HG03354 (cell line): Measurements from ENCODE around the gene MTCH2.
A peak's percentile ranks its signal among the peaks of the same experiment; 100 is the strongest.

Source experiments
- ATAC-seq: cut with Tn5 transposase; IDR thresholded peaks from one replicate; pipeline ENCODE4 v1.9.1; 2021; ENCODE audit warnings: mild to moderate bottlenecking; ENCODE audit not compliant: unreplicated experiment, poor library complexity, severe bottlenecking

MTCH2 gene

DNA sequence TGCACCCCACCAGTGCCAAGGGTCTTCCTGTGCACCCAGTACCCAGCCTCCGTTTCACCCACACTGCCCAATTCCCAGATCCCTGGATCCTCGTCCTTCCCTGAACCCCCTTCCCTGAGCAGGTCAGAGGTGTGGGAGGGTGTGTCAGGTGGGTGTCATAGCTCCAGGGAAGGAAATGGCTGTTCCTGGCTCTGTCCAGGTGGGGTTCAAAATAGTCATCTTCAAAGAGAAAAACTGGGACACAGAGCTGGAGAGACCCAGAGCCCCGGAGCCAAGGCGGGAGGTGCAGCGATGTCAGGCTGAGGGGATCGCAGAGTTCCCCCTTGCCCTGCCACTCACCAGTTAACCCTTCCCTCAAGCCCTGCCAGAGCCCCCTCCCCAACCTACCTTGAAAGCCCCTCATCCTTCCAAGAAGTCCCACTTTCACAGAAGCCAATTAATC lies 48.8 kb downstream of the MTCH2 start:
- no peak for ATAC-seq

DNA sequence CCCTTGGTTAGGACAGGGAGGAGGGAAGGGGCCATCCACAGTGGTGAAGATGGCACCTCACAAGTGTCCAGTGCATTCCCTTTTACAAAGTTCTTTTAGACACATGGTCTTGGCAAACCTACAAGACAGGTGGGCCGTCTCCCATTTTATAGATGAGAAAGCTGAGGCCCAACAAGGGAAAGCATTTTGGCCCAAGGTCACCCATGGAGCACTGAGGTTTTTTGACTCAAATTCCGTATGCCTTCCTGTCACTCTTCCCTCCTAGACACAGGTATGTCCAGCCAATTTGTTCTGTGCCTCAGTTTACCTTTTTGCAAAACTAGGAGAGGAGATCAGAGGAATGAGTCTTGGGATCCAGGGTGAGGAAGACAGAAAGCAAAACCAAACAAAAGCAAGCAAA lies 49.4 kb downstream of the MTCH2 start:
- ATAC-seq: no peak

DNA sequence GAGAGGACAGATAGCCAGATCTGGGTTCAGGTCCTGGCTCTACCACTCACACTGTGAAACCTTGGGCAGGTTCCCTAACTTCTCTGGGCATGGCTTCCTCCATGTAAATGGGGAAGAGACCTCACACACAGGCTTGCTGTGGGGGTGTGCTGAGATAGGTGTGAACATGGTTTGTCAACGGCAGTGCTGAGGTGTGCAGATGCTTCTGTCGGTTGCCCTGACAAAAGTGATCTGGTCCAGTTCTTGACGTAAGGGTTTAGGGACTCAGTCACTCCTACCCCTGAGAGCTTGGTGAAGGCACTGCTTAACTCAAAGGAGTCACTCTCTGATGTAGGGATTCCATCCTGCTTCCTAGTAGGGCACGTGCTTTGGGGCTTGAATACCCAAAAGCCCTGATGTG lies 50.1 kb downstream of the MTCH2 start:
- no peak for ATAC-seq

DNA sequence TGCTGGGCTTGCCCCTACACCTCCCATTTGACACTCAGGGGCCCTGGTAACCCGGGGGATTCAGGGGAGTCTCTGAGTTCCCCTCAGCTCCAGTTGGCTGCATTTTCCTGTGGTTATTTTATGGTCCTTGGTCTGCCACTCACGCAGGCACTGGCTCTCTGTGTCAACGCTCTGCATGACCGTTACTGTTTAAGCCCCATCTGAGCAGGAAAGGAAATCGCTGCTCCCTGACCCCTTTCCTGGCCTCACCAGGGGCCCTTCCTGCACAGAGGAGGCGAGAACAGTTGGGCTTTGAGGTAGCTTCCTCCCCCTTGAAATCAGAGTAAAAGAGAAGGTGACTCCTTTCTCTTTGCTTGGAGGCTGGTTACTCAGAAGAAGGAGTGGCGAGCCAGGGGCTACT lies 50.6 kb downstream of the MTCH2 start:
- no peak for ATAC-seq

DNA sequence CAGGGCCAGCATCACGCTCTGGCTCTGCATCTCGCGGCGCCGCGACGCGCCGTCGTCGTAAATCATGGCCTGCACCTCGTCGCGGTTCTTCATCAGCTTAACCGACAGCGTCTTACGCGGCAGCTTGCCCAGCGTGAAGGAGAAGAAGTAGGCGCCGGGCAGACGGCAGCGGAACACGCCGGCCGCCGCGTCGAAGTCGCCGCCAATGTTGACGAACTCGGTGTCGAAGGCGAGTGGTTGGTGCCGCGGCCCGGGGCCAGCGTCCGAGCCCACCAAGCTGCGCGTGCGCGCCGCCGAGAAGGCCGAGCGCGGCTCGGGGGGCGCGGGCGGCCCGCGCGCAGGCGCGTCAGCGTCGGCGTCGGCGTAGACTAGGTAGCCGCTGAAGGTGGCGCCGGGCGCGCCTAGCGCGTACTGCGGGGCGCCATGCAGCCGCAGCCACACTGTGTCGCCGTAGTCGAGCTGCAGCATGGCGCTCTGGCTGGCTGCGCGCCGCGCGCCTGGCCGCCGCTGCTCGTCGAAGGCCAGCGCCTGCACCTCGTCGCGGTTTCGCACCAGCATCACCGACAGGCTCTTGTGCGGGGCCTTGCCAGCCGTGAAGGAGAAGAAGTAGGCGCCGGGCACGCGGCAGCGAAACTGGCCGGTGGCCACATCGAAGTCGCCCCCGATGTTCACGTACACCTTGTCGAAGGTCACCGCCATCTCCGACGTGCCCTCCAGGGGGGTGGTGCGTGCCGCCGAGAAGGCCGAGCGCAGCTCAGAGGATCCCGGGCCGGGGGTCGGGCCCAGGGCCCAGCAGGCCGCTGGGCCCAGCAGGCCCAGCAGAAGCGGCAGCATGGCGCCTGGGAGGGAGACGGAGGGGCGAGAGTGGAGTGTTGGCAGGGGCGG lies 52.1 kb downstream of the MTCH2 start:
- no peak for ATAC-seq

DNA sequence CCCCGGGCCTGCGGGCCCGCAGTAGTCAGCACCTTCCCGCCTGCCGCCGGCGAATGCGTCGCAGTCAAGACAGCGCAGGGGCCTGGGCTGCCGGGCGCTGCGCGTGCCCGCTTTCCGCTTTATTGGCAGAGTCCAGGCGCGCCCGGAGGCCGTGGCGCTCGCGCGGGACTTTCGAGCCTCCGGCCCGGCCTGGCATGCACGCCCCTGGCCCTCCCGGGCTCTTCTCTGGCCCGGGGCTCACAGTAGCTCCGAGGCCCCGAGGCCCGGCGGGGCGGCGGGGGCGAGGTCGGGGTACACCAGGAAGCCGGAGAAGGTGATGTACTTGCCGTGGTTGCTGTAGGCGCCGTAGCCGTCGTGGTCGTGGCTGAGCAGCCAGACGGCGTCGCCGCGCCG lies 52.8 kb downstream of the MTCH2 start:
- ATAC-seq: no peak

DNA sequence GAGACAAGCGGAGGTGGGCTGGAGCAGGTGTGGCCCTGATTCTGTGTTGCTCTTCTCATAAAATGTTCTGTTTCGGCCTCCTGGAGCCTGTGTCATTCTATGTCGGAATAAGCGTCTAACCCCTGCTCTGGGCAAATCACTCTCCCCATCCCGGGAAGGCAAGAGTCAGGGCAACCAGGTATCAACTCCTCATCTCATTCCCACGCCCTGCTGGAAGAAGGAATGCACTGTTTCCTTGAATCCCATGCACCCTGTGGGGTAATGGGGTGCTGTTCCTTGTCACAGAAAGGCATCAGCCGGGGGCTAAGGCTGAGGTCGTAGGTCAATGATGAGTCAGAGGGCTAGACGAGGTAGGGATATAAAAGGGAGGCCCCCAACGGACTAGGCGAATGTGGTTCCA lies 53.2 kb downstream of the MTCH2 start:
- ATAC-seq: no peak

DNA sequence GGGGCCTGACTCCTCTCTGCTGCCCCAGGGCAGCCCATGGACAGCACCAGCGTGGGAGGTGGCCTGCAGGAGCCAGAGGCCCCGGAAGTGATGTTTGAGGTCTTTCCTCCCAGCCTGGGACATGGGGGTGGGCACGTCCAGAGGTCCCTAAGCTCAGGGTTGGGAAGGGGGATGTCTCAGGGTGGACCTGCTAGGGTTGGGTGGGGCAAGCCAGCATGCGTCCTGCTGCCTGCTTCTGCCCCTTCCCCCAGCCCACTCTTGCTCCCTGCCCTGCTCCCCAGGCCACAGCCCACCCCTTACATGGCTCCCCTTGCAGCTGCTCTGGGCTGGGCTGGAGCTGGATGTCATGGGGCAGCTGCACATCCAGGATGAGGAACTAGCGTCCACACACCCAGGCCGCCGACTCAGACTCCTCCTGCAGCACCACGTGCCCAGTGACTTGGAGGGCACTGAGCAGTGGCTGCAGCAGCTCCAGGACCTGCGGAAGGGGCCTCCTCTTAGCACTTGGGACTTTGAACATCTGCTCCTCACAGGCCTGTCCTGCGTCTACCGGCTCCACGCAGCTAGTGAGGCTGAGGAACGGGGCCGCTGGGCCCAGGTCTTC lies 54.5 kb downstream of the MTCH2 start:
- no peak for ATAC-seq

DNA sequence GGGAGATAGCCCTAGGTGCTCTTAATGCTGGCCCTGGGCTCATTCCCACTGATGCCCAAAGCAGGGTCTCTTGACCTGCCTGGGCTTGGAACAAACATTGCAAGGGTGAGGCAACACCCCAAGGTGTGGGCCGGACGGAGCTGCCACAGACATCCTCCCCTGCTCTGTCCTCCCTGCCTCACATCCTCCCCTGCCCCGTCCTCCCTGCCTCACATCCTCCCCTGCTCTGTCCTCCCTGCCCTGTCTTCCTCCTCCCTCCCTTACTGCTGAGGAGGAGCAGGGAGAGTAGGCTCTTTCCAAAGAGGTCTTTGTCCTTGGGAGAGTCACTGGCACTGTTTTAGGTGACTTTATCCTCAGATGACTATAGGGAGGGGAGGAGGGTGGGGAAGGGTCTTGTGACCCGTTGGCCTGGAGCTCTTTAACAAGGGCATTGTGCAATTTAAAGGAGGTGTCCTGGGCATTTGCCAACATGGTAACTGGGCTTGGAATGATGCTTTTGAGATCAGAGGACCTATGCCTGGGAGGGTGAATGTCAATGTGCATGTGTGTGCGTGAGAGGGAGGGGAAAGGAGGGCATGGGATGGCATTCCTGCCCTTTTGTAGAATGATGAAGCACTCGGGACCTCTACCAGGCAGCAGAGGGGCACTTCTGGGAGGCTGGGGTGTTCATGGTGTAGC lies 55.2 kb downstream of the MTCH2 start:
- ATAC-seq: no peak

DNA sequence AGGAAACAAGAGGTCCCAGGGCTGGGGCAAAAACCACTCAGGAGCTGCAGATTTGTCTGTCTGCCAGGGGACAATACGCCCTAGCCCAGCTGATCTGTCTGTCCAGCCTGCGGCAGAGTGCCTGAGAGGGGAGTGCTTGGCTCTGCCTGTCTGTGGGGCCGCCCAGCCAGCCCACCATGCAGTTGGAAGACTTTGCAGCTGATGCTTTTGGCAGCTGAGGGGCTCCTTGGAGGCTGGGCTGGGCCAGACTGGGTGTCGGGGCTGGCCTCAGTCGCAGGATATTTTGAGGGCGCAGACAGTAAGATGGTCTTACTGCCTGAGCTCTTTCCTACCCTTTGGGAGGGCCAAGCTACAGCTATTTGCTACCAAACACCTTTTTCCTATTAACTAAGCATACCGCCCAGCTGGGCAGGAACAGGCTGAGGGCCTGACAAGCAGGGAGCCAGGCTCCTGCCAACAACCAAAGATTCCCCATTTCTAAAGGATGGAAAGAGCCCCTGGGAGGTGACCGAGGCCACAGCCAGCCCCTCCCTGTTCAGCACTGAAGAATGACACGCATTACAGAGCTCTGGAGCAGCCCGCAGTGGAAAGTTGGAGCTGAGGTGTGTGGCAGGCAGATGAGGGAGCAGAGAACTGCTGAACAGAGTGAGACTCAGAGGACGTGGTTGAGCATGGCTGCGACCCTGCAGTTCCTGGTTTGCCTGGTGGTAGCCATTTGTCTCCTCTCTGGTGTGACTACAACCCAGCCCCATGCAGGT lies 56.1 kb downstream of the MTCH2 start, which contains the start of gene FAM180B:
FAM180B (plus strand) TSS at position 581 of the 758 bp plus-strand sequence; CDS start at position 672, 91 bp downstream.
- ATAC-seq: no peak

DNA sequence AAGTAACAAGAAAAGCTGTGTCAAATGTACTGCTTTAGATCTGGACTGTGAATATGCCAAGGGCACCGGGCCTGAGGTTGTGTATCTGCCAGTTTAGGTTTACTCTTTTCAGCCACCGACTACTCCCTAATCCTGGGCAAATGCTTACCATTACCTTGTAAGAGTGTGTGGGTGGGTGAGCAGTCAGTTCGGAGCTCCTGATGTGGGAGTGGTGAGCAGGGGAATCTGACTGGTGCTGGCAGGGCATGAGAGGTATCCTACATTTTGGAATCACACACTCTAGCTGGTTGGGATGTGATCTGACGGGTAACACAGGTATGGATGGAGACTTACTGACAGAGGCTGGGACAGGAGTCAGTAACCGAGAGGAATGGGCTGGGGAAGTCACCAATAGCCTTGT lies 58.5 kb downstream of the MTCH2 start:
- no peak for ATAC-seq

DNA sequence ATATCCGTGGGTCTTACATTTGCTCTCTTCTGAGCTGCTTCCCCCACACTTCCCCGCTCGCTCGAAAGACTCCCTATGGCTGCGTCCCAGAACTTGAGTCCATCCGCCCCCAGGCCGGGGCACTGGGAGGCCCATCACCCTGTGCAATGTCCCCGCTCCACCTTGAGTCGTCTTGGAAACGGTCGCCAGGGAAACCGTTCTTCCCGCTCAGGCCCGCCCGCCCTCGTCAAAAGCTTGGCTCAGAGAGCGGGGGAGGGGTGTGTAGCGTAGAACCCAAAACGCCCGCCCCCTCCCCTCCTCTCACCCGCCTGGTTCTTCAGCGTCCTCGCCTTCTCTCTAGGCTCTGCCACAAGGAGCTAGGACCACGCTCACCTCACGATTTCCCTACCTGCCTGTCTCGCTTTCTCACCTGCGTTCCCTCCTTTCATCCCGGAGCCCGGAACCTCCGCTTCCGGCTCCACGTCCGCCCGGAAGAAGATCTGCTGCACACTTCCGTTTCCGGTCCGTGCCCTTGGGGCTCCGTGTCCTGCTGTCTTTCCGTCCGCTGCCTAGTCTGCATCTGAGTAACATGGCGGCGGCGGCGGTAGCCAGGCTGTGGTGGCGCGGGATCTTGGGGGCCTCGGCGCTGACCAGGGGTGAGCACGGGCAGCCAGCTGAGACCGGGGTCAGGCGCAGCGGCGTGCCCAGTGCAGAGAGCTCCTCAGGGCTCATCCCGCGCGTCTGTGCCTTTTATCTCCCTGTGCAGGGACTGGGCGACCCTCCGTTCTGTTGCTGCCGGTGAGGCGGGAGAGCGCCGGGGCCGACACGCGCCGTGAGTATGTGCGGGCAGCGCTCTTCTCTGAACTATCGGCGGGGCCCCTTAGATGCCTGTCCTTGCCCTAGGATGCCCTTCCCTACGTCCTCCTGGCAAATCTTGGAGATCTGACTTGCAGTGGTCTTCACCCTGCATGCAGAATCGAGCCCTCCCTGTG lies 63.5 kb downstream of the MTCH2 start, which contains the start of the genes KBTBD4 and NDUFS3:
KBTBD4 (minus strand) TSS at position 447 of the 971 bp plus-strand sequence; CDS start at position 428, 19 bp downstream.
NDUFS3 (plus strand) TSS at position 551 of the 971 bp plus-strand sequence; CDS start at position 569, 18 bp downstream.
- peak; percentile 94 for ATAC-seq

DNA sequence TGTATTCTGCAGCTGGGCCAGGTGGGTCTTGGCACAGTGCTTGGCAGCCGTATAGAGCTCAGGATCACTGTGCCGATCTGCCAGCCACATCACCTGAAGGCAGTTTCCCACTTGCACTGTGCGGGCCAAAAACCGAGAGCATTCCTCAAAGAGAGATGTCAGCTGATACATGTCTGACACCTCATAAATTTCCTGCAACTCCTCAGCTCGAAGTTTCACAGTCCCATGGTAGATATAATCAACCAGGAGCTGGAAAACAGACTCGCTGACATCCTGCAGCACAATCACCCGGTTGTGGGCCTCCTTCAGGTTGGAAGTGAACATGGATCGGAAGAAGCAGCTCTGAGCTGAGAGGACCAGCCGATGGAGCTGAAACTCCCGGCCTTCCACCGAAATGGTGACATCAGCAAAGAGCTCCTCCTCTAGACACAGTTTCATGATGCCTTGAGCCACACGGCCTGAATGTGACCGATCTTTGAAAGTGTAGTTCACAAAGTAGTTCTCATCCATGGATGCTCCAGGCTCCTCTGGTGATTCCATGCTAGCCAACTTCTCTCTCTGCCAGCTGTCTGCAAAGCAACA lies 64.8 kb downstream of the MTCH2 start:
- ATAC-seq: no peak

DNA sequence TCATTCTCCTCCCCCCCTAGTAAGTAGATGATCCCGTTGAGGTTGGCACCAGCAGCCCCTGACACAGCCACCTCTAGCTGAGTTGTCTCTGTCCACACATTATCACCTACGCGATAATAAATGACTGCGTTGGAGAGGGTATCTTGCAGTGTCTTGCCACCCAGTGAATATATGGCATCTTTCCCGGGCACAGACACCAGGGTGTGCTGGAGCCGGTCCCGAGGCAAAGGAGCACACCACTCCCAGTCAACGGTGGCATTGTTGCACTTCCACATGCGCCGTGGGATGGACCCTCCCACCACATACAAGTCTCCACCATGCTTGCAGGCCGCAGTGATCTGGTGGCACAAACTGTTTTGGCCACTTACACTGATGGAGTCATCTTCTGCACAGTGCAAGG lies 69.0 kb downstream of the MTCH2 start:
- no peak for ATAC-seq

DNA sequence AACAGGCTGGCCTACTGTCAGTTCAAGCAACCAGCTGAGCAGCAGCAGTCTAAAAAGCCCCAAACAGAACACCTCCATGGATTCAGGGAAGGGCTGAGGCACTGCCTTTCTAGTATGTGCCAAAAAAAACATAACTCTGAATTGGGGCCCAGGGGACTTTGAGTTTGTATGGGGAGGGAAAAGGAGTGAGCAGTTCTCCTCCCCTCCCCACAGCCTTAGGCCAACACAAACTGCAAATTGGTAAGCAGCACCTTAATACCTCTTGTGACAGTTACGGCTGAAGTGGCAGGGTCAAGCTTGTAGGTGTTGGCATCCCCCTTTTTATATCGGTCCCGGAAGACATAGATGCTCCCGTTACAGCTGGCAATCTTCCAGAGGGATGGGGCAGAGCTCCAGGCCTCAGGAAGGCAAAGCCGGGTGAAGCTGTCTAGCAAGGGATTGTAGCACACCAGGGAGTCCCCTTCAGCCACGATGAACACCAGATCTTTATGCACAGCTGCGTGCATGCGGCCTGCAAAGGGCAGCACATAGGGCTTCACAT lies 69.6 kb downstream of the MTCH2 start:
- ATAC-seq: no peak

DNA sequence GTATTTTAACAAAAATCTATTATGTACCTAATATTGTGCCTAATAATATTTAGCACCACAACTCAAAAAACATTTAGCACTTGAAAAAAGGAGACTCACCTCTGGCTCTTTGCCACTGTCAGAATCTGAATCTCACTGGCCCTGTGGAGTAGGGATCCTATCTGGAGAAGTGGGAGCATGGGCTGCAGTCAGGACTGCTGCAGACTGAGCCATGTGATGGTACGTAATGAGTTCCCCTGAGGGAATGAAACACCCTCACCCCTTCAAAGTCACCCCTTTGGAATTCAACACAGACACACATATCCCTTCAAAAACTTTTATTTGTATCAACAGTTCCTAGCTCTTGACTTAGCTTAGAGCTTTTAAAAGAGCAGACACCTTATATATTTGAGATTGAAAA lies 70.5 kb downstream of the MTCH2 start:
- ATAC-seq: no peak

DNA sequence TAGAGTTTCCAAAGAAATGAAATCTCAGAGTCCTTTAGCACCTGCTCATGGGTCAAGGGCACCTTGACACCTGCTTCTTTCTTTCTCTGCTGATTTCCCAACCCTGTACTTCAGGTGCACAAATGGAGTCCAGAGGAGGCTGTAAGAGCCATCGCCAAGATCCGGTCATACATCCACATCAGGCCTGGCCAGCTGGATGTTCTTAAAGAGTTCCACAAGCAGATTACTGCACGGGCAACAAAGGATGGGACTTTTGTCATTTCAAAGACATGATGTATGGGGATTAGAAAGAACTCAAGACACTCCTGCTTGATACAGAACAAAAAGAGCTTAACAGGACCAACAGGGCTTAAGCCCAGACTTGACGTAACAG lies 71.0 kb downstream of the MTCH2 start:
- ATAC-seq: no peak
